Brain pericyte (primary cell): ENCODE data around the gene DLG2.
"Not testable (repeated sequence)": the region's sequence is repeated elsewhere in the genome, so short reads cannot be mapped to it uniquely, and the experiment has no call there.

Experiments used
- DNase-seq: peaks from one replicate; pipeline ENCODE4 v3.0.0-alpha.2; 2012; ENCODE audit warnings: low read depth, low spot score

DLG2 gene

GRCh38 chr11:85232559-85232958 is 394.6 kb downstream of the DLG2 start:
- DNase-seq = no peak

- no peak for DNase-seq
Observed at GRCh38 chr11:85231588-85231987, 395.6 kb downstream of the DLG2 start.

DNA sequence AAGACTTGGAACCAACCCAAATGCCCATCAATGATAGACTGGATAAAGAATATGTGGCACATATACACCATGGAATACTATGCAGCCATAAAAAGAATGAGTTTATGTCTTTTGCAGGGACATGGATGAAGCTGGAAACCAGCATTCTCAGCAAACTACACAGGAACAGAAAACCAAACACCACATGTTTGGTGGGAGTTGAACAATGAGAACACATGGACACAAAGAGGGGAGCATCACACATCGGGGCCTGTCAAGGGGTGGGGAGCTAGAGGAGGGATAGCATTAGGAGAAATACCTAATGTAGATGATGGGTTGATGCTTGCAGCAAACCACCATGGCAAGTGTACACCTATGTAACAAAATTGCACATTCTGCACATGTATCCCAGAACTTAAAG is 397.4 kb downstream of the DLG2 start:
- DNase-seq = not testable (repeated sequence)

DNA sequence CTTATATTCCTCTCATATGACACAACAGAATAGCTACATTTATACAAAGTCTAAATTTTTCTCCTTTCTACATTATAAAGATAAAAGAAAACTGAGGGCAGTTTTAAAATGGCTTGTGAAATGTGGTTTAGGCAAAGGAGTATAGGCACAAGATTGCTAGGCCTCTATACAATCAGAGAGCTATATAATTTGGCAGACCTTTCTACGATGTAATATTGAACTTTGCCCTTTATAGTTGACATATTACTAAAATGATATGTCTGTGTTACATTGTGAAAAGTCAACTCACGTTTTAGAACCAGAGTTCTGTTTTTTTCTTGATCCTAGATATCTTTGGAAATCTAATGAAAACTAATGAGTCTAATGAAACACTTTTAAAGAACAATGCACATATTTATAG is 430.2 kb downstream of the DLG2 start:
- no peak for DNase-seq

DNA sequence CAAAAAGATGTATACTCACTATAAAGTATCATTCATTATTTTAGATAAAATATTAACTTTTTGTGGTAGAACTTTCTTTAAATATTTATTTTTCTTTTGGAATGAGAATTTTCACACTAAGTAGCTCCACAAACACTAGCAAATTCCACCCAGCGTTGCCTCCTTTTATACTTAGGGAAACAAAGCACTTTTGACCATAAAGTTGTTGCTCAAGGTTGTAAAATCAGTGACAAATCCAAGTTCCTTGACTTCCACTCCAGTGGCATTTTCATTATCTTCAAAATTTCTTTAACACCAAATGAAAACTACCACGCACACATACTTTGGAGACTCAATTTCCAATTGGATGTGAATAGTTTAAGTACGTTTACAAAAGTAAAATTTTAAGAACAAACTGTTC is 431.2 kb downstream of the DLG2 start:
- no peak for DNase-seq

DNA sequence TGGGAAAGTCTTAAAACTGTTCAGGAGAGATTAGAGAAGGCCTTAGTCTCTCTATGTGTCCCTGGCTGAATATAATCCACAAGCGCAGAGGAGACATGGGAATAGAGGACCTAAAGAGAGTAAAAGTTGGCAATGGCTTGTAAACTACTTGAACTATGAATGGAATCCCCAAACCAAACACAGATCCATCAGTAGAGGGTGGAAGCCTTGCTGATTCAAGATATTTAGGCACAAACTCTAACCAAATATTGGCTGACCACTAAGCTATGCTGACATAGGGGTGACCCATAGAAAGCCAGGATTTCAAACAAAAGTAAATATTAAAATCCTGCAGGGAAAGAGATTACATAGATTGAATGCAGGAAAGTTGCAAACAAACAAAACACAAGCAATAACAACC is 439.2 kb downstream of the DLG2 start:
- no peak for DNase-seq

GRCh38 chr11:85184721-85185120 is 442.4 kb downstream of the DLG2 start:
- DNase-seq = no peak

GRCh38 chr11:85182441-85183387 is 444.4 kb downstream of the DLG2 start:
- DNase-seq = no peak

GRCh38 chr11:85180528-85180927 is 446.6 kb downstream of the DLG2 start:
- no peak for DNase-seq

DNA sequence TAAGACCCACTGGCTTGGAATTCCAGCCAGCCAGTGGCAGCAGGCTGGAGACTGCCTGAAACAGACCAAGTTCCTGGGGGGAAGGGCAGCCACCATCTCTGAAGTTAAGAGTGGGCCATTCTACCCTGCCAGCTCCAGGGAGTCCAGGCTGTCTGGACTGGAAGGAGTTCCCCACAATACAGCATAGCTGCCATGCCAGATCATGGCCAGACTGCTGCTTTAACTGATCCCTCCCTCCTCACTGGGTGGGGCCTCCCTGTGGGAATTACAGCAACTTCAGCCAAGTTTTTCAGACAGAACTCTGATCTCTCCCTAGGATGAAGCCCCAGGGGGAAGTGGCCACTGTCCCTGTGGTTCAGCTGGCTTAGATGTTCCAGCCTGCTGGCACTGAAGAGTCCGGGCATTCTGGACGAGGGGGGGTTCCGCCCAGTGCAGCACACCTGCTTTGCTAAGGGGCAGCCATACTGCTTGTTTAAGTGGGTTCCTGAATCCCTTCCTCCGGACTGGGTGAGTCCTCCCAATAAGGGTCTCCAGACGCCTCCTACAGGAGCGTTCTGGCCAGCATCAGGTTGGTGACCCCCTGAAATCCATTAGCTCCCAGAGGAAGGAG is 455.4 kb downstream of the DLG2 start:
- DNase-seq = no peak

- DNase-seq = peak; percentile 49
Observed at GRCh38 chr11:85170184-85170583, 457.0 kb downstream of the DLG2 start.

DNA sequence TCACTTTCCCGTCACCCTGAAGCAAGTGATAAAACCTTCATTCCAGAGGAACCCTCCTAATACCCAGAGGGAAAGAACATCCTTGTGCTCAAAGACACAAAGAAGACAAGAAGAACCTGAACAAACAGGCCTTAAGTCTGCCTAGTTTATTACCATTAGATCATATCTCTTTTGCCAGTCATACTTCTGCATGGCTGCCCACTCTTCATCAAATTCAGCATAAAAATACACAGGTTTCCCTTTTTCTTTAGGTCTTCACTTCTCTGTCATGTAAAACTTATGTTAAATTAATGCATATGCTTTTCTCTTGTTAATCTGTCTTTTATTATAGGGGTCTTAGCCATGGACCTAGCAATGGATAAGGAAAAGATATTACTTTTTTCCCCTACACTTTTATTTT is 459.7 kb downstream of the DLG2 start:
- no peak for DNase-seq

GRCh38 chr11:85167038-85167437 is 460.1 kb downstream of the DLG2 start:
- no peak for DNase-seq

DNA sequence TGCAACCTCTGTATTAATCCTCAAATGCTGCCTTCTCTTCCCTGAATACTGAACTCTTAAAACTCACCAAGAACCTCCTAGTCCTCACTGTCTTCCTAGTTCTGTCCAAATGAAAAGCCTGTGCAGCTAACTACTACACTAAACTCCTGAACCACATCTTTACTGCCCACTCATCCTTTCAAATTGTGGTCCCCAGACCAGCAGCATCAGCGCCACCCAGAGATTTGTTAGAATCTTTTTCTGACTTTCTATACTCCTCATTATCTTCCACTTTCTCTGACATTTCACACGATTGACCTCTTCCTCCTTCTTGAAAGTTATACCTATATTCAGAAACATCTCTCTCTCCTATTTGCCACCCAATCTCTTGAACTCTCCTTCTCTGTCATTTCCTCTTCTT is 461.3 kb downstream of the DLG2 start:
- no peak for DNase-seq

DNA sequence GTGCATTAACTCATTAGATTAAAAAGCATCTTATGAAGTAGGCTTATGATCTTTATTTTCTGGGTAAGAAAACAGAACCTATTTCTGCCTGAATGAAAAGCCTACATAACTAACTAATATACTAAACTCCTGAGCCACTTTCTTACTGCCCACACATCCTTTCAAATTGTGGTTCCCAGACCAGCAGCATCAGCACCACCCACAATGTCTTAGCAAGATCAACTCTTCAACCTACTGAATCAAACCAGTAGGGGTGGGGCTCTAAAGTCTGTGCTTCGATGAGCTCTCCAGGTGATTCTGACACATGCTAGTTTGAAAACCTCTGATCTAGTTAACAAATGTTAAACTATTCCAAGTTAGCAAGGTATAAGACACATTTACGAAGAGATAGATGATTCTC is 462.4 kb downstream of the DLG2 start:
- DNase-seq = no peak

- DNase-seq = no peak
Observed at GRCh38 chr11:85154294-85154693, 472.9 kb downstream of the DLG2 start.

GRCh38 chr11:85137597-85137996 is 489.5 kb downstream of the DLG2 start:
- no peak for DNase-seq

DNA sequence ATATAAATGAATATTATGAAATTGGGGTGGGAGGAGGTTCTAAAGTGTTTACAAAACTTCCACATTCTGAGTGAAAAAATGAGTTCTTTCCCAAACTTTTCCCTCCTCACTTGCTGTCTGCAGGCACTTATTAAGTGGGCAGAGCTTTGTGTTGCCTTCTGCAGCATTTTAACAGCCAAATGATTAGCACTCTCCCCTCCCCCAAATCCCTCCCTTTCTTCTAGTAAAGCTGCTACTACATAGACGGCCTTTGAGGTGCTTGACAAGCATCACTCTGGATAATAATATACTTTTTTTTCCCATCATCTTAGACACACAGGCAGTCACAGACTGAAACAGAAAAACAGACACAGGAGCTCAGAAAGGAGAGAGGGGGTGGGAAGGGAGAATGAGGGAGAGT is 493.5 kb downstream of the DLG2 start:
- no peak for DNase-seq

GRCh38 chr11:85132851-85133585 is 494.1 kb downstream of the DLG2 start:
- DNase-seq = peak; percentile 13

DNA sequence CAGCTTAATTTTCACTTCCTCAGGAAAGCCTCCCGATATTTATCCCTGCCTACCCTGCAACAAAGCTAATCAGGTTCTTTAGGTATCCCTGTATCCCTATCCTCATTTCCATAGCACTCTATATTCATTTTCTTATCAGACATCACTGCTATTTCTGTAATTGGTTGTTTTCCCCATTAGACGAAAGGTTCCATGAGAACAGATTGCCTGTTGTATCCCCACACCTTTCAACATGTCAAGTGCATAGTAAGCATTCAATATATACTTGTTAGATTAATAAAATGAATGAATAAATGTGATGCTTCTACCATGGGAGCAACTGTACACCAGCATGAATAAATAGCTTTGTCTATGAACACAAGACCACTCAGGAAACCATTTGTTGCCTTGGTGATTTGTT is 499.8 kb downstream of the DLG2 start:
- no peak for DNase-seq

DNA sequence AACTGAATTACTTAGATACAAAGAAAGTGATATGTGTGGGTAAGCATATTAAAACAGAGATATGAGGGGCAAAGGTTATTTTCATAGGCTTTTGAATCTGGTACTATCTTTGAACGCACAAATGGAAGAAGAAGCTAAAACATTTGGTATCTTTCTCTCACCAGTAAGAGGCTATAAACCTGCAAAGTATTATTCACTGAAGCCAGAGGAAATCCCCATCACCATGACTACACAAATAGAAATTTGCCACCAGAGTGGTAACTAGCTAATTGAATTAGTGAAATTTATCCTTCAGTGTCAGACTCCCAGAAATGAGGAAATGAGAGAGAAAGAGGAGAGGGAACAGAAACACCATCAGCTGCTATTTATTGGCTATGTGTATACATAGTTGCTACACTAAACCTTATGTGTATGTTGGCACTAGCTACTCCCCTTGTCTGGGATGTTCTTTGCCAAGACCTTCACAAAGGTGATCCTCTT is 503.4 kb downstream of the DLG2 start:
- no peak for DNase-seq

GRCh38 chr11:85118151-85118550 is 509.0 kb downstream of the DLG2 start:
- no peak for DNase-seq
